Stimulated activated CD8-positive, alpha-beta memory T cell treated with anti-CD3 and anti-CD28 coated beads, Interleukin-7, amount 100 ng/mL, for 4 hours (primary cell): Measurements from ENCODE around the gene CEP57L1.

Source experiments
- DNase-seq, 2 donors: peaks; one replicate each; pipeline ENCODE4 v3.0.0-alpha.2; 2020; ENCODE audit warnings: low read depth in 2 of 2

Gene CEP57L1

DNA sequence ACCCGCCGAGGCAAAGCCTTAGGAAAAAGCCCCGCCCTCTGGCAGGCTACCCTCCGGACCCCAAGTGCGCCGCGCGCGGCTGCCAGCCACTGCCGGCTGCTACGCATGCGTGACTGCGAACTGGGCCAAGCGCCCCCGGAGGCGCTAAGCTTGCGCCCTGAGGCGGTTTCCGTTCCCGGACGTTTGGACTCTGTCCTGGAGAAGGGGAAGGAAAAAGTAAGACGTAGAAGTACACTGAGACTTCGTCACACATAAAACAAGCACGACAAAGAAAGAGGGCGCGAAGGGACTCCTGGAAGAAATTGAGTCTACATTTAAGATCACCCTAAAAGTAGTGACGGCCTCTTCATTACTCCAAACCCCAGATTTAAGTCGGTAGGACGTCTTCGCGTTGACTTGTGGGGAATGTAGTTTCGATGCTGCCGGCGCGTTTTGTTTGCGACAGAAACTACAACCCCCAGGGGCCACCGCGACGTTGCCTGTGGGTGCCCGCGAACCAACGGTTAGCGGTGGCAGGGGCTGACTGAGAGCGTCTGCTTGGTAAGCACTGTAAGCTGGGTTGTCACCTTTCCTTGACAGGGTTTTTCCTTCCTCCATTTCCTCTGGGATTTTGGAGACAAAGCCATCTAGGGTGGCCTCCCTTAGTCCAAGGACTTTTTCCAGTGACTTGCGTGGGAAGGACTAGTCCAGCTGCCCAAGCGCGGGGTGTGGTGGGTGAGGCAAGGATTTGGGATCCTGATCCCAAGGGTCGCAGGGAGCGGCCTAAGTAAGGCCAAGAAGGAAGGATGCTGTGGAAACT is at the start of gene CEP57L1:
CEP57L1 (plus strand) TSS at position 472 of the 799 bp plus-strand sequence. CDS start 49,715 bp downstream, outside the sequence.
- DNase-seq: peak; percentile 92

DNA sequence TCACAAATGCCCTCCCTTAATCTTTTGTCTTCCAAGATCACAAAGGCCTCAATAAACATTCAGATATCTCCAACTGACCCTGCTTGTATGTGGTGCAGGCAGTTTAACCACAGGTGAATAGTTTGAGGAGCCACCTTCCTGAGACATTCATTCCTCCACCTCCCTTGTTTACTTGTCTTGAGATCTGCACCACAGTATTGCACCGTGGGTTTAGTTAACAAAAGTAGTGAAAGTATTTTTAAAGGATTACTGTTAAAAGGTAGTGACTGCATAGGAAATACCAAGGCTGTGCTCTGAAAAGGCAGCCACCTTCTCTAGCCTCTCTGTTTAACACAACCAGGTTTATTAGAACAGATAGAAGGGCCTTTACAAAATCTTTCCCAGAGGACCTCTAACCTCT is 47.1 kb upstream of the CEP57L1 start:
- no peak for DNase-seq

GRCh38 chr6:109048670-109049415 is 46.5 kb upstream of the CEP57L1 start:
- DNase-seq: no peak

- DNase-seq: no peak
These were observed 45.3 kb upstream of the CEP57L1 start for GRCh38 chr6:109050012-109050411.

GRCh38 chr6:109050447-109051102 is 44.7 kb upstream of the CEP57L1 start:
- DNase-seq: no peak

GRCh38 chr6:109051301-109052017 is 43.8 kb upstream of the CEP57L1 start:
- DNase-seq: no peak

- DNase-seq: no peak
These were observed 43.2 kb upstream of the CEP57L1 start for GRCh38 chr6:109052018-109052651.

DNA sequence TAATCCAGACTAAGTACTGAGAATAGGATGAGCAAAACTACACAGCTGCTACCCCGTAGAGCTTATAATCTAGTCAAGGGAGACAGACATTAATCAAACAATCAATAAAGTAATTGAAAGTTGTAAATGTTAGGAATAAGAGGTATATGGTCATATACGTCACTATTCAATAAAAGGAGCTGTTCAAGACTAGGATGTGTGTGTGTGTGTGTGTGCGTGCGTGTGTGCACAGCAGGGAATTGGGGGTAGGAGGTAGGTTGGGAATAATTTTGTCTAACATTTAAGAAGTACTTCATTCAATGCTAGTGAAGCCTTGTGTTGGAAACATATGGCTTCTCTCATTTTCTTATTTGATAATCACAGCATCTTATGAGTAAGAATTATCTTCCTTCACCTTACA is 42.5 kb upstream of the CEP57L1 start:
- DNase-seq: no peak

- no peak for DNase-seq
These were observed 42.0 kb upstream of the CEP57L1 start for GRCh38 chr6:109053336-109053735.

DNA sequence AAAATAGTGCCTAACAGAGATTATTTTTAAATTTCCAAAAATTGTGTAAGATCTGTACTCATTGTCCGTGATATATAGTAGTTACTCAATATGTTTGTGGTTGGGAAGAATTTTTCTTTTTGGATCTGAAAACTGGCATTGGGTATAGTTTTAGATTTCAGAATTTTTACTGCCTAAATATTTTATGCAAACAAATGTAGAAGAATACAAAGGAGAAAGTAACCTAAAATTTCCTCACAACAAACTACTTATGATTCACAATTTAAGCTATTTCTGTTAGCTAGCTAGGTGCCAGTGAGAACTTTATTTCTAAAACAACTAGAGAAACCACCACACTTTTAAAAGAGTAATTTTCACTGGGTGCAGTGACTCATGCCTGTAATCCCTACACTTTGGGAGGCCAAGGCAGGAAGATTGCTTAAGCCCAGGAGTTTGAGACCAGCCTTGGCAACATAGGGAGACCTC is 39.5 kb upstream of the CEP57L1 start:
- DNase-seq: no peak

DNA sequence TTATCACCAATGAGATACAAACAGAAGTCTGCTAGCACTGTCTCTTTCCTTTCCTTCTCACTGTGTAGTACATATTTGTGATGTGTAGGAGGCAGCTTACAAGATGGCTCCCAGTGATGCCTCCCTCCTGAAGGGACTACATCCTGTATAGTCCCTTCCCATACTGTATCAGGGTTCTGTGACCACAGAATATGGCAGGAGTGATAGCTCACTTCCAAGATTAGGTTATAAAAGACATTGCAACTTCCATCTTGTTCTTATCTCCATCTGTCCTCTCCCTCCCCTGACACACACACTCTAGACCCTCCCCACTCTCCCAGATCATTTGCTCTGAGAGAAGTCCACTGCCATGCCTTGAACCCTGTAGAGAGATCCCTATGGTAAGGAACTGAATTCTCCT is 38.6 kb upstream of the CEP57L1 start:
- no peak for DNase-seq

GRCh38 chr6:109058620-109059019 is 36.7 kb upstream of the CEP57L1 start:
- no peak for DNase-seq

DNA sequence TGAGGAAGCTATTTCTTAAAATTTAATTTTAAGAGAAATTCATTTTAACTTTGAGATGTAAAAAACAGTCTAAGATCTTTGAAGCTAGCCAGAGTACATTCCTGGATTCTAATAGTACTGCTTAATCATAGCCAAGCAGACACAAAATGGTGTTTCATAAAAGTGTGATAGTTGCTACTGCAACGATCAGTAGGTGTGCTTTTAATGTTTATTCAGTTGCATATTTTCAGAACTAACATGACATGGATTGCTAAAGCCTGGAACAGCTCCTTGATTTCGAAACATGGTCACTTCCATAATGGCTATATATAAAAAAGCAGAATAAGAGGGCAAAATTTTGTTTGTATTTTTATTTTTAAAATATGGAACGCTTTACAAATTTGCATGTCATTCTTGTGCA is 36.2 kb upstream of the CEP57L1 start:
- DNase-seq: no peak

- DNase-seq: no peak
These were observed 35.7 kb upstream of the CEP57L1 start for GRCh38 chr6:109059571-109060021.

- no peak for DNase-seq
These were observed 34.7 kb upstream of the CEP57L1 start for GRCh38 chr6:109060571-109060970.

DNA sequence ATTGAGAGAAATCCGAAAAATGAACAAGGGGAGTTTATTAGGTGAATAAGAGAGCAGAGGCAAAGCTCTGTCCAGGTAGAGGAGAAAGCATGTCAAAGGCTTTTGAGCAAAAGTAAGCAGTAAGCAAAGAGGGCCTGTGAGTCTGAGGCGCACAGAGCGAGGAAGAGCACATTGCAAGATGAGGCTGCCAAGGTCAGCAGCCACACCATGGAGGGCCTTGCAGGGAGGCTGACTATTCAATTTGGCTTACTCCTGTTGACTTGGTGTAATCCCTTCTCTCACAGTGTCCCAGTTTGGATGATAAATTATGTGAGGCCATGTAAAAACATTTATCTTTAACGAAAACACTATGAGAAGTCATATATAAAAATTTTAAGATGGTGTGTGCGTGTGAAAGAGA is 33.1 kb upstream of the CEP57L1 start:
- DNase-seq: no peak

DNA sequence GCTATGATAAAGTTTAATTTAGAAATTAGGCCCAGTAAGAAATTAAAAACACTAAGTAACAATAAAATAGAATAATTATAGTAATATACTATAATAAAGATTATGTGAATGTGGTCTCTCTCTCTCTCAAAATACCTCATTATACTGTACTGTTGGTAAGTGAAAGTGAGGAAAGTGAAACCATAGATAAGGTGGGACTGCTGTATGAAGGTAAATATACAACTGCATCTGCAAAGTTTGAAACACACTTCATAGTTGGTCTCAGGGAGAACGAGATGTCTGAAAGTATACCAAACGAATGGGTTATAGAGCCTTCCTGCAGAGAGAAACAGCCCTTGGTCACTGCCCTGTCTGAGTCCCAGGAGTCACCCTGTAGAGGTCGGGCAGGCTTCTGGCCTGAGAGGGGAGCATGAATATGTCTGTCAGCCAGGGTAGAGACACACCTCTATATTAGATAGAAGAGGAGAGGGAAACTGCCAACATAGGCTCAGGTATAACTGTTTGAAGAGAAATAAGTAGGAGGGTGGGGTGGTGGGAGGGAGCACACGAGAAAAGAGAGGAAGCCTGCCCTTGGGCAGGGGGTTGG is 32.4 kb upstream of the CEP57L1 start:
- DNase-seq: no peak

GRCh38 chr6:109069746-109070145 is 25.6 kb upstream of the CEP57L1 start:
- no peak for DNase-seq

- no peak for DNase-seq
These were observed 24.0 kb upstream of the CEP57L1 start for GRCh38 chr6:109071125-109071917.
